Measurements from ENCODE around the gene UBAP1.
"Not testable (repeated sequence)": the region's sequence is repeated elsewhere in the genome, so short reads cannot be mapped to it uniquely, and the experiment has no call there.

UBAP1 gene

GRCh38 chr9:34185778-34186551 lies 7.1 kb downstream of the UBAP1 start:
- peak; percentile 82 for DNase-seq

- no peak for DNase-seq
Observed at GRCh38 chr9:34187891-34188240, 9.0 kb downstream of the UBAP1 start.

DNA sequence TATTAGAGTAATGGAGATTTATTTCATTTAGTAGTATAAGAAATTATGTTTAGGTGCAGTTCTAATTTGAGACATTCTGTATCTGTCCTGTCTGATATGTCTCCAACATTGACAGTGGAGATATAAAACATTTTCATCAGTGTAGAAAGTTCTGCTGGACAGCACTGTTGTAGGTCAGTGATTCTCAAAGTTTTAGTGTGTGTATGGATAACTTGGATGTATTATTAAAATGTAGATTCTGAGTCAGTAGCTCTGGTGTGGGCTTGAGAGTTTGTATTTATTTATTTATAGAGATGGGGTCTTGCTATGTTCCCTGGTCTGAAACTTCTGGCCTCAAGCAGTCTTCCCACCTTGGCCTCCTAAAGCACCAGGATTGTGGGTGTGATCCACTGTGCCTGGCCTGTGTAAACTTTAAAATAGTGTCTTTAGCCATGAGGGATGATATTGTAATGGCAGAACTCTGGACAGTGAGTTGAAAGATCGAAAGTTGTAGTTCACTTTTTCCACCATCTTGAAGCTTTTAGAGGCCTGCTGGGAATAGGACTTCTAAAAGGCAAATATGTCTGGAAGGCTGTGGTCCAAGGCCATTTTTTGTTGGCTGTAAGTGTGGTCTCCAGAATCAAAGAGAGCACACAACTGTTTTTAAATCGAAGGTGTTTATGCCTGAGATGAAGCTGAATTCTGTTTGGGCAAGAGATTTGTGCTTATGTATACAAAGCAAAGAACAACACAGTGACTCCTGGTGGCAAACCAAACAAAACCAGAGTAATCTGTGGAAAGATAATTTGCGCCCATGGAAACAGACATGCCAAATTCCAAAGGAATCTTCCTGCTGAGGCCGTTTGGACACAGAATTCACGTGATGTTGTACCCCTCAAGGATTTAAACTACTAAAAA lies 12.4 kb downstream of the UBAP1 start:
- DNase-seq: no peak

GRCh38 chr9:34195143-34195542 lies 16.3 kb downstream of the UBAP1 start:
- no peak for DNase-seq

- DNase-seq: not testable (repeated sequence)
Observed at GRCh38 chr9:34197286-34197685, 18.4 kb downstream of the UBAP1 start.

DNA sequence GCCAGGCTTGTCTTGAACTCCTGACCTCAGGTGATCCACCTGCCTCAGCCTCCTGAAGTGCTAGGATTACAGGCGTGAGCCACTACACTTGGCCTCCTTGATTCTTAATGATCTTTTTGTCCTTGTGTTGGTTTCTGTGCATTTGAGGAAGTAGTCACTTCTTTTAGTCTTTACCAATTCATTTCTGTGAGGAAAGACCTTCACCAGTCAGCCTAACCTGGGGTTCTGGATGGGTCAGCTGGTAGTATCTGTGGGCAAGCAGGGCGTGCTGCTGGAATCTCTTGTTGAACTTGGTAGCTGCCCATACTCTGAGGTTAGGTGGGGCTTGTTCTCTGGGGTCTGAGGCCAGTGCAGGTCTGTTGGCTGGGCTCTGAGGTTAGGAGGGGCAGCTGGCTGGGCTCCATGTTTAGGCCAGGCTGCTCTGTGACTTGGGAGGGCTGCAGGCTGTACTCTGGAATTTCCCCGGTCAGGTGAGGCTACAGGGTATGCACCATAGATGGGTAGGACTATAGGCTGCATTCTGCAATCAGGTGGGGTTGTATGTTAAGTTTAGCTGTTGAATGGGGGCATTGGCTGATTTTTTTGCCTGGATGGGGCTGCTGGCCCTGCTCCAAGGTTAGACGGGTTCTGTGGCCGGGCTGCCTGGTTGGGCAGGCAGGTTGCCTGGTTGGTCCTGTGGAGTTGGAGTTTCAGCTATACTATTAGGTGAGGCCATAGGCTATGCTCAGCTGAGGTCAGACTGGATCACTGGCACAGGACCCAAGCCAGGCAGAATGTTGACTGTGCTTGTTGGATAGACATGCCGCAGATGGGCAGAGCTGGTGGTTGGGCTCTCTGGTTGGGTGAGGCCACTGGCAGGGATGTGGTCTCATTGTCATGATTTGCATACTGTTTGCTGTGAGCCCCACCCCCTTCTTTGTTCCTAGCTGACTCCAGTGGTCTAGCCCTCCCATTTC lies 19.2 kb downstream of the UBAP1 start:
- no peak for DNase-seq

DNA sequence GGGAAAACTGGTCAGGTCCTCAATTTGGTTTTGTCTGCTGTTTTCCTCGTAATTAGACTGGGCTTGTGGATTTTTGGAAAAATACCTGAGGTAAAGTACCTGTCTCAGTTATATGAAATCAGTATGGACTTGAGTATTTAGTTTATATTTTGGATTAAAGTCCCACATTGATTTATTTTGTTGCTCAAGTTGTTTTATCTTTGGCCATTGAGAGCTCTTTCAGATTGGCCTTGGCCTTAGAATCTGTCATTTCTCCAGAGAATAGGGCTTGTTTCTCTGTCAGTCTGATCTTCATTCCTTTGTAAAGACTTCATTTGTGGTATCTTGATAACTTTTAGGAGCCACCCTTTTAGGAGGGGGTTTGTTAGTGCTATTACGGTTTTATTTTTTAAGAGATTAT lies 21.2 kb downstream of the UBAP1 start:
- DNase-seq: no peak

DNA sequence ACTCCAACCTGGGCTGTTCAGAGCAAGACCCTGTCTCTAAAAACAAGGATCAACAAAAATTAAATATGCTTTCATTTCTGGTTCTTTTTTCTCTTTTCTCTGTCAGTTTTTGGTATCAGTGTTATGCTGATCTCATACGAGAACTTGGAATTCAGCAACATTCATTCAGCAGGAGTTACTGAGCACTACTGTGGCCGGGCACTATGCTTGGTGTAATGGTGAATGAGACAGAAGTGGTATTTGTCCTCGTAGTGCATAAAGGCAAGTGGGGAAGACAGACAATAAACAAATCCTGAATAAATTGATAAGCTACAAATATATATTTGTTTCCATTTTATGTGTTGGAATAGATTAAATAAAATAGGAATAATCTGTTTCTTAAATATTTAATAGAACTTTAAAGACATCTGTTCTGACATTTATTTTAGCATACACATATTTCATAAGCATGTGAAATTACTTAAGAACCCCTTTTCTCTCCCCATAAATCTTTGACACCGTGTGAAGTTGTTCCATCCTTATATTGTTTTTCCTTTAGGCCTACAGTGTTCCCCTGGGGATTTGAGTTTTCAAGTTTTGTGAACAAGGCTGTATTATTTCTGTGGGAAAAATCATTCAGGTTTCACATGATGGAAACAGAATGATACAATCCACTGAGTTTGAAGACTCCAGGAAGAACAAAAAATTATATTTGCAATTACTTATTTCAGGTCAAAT lies 24.6 kb downstream of the UBAP1 start:
- DNase-seq: no peak

- no peak for DNase-seq
Observed at GRCh38 chr9:34203992-34204635, 25.3 kb downstream of the UBAP1 start.

DNA sequence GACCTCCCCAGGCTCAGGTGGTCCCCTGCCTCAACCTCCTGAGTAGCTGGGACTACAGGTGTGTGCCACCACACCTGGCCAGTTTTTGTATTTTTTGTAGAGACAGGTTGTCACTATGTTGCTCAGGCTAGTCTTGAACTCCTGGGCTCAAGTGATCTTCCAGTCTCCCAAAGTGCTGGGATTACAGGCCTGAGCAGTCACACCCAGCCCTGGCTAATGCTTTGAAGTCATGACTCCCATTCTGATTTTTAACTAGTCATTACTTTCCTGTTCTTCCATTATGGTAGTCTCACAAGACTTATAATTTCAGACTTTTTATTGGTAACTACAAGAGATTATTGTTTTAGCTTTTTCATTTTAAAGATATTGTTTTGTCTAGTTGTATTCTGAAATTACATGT lies 26.3 kb downstream of the UBAP1 start:
- DNase-seq: no peak

DNA sequence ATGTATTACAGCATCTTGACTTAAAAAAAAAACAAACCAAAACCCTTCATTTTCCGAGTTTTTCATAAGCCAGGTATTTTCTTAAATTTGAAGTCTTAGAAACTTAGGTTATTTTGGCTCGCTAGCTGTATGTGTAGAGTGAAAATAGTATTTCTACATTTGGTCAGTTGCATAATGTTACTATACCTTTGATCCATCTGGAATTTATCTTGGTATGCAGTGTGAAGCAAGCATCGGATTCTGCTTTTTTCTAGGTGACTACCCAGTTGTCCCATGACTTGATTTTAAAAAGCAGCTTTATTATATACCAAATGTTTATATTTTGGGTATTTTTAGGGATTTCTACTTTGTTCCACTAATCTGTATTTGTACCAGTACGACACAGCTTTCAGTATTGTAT lies 27.7 kb downstream of the UBAP1 start:
- DNase-seq: no peak

DNA sequence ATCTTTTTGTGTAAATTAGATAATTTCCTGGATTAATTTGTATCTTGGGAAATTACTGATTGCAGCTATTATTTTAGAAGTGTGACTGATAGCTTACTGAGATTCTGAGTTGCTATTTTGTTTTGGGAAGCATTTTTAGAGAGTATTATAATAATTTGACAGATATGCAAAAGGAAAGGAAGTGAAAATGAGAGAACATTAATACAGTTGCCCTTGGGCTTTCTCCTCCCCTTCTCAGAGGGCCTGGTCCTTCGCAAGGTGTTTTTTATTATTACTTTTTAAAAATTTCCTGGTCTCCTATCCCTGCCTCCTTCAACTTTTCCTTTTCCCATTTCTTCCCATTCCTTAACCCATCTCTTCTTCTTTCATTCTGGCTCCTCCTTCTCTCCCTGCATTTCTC lies 32.6 kb downstream of the UBAP1 start:
- no peak for DNase-seq

GRCh38 chr9:34214354-34215000 lies 35.6 kb downstream of the UBAP1 start:
- not testable (repeated sequence) for DNase-seq

- no peak for DNase-seq
Observed at GRCh38 chr9:34216325-34216724, 37.5 kb downstream of the UBAP1 start.

GRCh38 chr9:34217015-34217414 lies 38.2 kb downstream of the UBAP1 start:
- DNase-seq: not testable (repeated sequence)

DNA sequence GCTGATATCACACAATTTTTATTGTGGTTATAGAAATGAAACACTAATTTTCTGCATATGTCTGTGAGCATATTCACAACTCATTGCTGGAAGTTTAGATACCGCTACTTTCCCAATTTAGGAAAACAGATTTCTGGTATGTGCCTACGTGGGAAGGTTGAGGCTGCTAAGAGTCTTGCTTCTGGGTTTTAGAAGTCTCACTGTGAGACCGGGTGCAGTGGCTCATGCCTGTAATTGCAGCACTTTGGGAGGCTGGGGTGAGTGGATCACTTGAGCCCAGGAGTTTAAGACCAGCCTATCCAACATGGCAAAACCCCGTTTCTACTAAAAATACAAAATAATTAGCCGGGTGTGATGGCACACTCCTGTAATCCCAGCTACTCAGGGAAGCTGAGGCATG lies 39.6 kb downstream of the UBAP1 start:
- no peak for DNase-seq

DNA sequence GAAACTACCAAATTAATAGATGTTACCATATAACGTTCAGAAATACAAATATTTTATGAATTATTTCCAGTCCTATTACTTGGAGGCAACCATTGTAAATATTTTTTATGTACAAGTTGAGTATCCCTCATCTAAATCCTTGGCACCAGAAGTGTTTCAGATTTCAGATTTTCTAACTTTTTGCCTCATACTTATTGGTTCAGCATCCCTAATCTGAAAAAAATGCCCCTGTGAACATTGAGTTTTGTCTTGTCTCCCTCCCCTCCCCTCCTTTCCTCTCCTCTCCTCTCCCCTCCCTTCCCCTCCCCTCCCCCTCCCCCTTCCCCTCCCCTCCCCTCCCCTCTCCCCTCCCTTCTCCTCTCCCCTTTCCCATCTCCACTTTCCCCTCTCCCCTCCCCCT lies 40.6 kb downstream of the UBAP1 start:
- DNase-seq: no peak

- DNase-seq: no peak
Observed at GRCh38 chr9:34220218-34220617, 41.4 kb downstream of the UBAP1 start.

DNA sequence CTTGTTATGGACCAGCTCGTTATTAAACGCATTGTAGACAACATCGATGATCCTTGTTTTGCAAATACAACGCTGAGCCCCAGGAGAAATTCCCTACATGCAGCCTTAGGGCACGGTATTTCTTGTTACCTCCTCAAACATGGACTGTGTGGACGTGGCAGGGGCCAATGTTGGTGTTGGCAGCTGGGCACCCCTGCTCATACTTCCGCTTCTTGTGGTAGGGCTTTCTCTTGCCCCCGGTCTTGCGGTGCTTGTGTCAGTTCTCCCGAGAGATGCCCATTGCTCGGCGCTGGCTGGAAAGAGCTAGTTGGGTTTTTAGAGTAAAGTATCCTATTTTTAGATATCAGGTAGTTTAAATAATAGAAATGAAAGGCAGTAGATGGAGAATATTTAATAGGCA lies 45.5 kb downstream of the UBAP1 start:
- no peak for DNase-seq

DNA sequence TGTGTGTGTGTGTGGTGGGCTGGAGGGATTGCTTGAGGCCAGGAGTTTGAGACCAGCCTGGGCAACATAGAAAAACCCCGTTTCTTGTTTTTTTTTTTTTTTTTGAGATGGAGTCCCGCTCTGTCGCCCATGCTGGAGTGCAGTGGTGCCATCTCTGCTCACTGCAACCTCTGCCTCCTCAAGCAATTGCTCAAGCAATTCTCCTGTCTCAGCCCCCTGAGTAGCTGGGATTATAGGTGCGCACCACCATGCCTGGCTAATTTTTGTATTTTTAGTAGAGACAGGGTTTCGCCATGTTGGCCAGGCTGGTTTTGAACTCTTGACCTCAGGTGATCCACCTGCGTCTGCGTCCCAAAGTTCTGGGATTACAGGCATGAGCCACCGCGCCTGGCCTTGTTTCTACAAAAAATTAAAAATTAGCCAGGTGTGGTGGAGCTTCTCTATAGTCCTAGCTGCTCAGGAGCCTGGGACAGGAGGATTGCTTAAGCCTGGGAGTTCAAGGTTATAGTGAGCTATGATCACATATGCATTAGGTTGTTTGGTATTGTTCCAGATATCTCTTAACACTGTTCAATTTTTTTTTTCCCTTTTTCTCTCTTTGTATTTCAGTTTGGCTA lies 47.4 kb downstream of the UBAP1 start:
- not testable (repeated sequence) for DNase-seq

DNA sequence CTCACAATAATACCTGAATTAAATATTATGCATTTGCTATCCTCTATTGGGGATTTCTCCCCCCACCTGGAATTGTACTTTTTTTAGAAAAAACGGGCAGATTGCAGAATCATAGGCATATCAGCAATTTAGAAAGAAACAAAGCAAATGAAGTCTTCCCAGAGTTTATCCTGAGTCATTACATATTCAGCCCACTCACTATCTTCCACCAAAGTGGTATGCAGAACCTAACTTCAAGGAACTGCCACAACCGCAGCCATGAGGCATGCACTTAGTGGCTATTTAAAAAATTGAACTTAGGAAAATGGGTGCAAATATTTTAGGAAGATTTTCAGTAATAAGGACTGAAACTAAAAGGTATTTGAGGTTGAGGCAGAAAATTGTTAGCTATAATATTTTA lies 48.6 kb downstream of the UBAP1 start:
- DNase-seq: no peak

Measured in DMS79 (cell line).